Fibroblast of the aortic adventitia (primary cell): ENCODE measurements around the gene CIB1. TPM values are rescaled to one million over a fixed set of nuclear protein-coding genes. Genes with fewer than 3 reads are reported as not detected.

Experiments used
- DNase-seq: peaks from one replicate; pipeline ENCODE4 v3.0.0-alpha.2; 2010; ENCODE audit warnings: low read depth
- H3K4me3 ChIP-seq: 2 replicates; pipeline ENCODE4 v1.5.1; 2011; ENCODE audit warnings: low read depth, mild to moderate bottlenecking, control low read depth, low read length, moderate library complexity
- CTCF ChIP-seq: IDR thresholded peaks from 2 replicates; pipeline ENCODE4 v1.5.1; 2011; ENCODE audit warnings: mild to moderate bottlenecking, low read length, control low read depth, inconsistent platforms; ENCODE audit not compliant: insufficient read depth
- total RNA-seq: library from RNA; depleted of rRNA; stranded (reverse); fragments of >200 nt; gene quantifications from 2 replicates; pipeline ENCODE4 v1.2.3, GENCODE V29; 2012; ENCODE audit warnings: low replicate concordance

Gene CIB1
- total RNA-seq, 1 donor = 32.3 TPM

GRCh38 chr15:90239371-90239770 is 5.6 kb upstream of the CIB1 start:
- DNase-seq = no peak
- TF ChIP-seq CTCF = no peak
- H3K4me3 ChIP-seq = no peak overlapping the region

- peak; percentile 50 for DNase-seq
- TF ChIP-seq CTCF = no peak
- peak within 1 kb of the TSS; percentile 87 for H3K4me3 ChIP-seq
Measured at GRCh38 chr15:90234096-90234988, 601 bp upstream of the CIB1 start, which contains the start of gene GDPGP1. Gene GDPGP1, plus strand, starts transcription at chr15:90234209. Its CDS starts 6,700 bp downstream, at chr15:90240909.

DNA sequence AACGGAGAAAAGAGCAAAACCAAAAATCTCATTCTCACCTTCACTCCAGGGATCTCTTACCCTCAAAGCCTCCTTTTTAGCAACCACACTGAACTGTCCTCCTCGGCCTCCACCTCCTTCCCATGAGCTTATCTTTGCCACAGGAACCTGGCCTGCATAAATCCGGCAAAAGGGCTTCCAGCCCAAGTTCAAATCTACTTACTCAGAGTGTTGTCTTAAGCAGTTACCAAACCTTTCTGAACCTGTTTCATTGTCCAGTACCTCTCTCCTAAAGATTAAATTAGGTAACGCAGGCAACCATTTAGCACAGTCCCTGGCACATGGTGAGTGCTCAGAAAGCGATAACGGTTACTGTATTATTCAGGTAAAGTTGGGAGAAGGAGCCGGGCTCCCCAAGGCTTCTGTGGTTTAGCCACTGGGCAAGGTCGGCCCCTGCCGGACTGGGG is 777 bp downstream of the CIB1 start:
- peak; percentile 52 for DNase-seq
- TF ChIP-seq CTCF = peak; percentile 60
- peak overlapping the region; percentile 87 for H3K4me3 ChIP-seq

DNA sequence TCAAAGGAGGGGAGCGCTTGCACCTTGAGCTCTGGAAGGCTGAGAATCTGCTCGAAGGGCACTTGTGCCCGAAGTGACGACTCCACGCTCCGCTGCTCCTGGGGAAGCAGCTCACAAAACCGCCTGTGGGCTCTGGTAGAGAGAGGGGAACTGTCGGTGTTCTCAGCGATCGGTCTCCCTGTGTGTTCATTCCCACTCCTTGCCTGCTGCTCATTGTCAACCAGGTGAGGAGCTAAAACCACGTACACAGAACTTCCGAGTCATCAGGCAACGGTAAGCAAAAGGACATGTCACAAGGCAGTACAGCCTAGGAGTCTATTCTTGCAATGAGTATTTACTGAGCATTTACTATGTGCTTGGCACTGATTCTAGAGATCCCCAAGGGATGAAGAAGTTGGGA is 1.5 kb downstream of the CIB1 start:
- peak overlapping the region; percentile 87 for H3K4me3 ChIP-seq
- TF ChIP-seq CTCF = no peak
- DNase-seq = no peak

DNA sequence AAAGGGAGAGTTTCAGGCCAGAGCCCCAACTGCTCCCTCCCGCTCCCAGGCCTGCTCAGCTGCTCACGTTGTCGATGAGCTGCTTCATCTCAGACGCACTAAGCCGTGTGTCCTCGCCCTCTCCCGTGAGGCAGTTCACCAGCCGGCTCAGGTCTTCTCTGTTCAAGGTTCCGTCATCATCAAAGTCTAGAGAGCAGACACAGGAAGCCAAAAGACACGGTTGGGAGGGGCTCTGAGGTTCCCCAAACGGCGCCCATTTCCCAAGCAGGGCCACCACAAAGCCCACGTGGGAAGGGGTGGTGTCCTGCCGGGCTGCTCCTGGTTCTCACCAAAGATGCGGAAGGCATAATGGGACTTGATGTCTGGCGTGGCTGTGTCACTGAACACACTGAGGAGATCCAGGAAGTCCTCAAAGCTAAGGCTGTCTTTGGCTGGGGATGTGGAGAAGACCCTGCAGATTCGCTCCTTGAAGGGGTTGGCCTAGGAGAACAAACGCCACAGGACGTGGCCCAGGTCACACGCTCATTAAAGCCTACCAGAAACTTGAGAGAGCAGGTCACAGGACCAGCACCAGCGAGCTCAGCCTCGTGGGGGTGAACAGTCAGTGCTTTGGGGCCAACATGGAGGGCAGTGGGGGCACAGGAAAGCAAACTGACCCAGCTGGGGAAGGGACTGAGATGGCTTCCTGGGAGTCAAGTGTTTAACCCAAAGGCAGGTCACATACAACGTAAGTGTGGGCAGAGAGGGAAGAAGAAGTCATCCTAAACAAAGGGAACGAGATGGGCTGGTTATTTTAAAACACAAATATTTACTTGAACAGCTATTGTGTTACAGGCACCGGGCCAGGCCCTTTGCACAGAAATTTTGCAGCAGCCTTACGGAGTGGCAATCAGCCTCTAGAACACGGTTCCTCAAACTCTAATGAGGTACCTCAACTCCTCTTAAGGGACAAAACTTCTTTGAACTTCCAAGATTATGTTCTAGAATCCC is 2.4 kb downstream of the CIB1 start:
- no peak for TF ChIP-seq CTCF
- no peak for DNase-seq
- no peak overlapping the region for H3K4me3 ChIP-seq

DNA sequence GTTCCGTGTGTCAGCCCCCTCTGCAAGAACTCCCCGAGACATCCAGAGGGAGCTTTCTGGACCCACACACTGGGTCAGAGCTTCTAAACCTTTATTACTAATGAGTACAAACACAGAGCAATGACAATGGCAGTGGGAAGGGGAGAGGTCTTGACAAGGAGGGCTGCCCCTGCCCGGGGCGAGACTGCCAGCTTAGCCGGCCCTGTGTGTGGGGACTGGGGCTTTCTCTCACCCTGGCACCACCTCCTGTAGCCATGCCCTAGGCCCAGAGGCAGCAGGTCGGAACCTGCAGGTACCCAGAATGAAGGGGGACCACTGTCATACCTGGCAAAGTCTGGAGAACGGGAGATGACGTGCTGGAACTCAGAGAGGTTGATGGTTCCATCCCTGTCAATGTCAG is 3.1 kb downstream of the CIB1 start:
- no peak for TF ChIP-seq CTCF
- DNase-seq = no peak

More for the DNA sequence above, 3.1 kb downstream of the CIB1 start:
- H3K4me3 ChIP-seq = no peak overlapping the region
